ENCODE data around the gene PLB1.
"Not testable (repeated sequence)": the region's sequence is repeated elsewhere in the genome, so short reads cannot be mapped to it uniquely, and the experiment has no call there.

Gene PLB1

DNA sequence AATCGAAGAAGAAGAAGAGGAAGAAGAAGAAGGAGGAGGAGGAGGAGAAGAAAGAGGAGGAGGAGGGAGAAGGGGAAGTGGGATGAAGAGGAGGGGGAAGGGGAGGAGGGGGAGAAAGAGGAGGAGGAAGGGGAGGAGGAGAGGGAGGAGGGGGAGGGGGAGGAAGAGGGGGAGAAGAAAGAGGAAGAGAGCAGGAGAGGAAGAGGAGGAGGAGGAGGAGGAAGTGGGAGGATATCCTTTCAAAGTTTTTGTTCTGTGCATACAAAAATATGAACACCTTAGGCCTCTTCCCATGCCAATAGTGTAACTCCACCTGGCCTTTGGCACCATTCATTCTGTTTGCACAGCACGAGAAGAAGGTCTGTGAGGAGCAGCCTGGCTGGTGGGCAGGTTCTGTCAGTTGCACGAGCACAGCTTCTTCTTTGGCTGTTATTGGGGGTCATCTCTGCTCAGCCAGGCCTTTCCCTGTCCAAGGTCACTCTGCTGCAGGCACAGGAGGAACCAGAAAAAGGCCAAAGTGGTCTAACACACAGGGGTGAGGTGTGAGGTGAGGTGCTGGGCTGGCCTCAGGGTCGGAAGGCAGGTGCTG, 25.8 kb upstream of the PLB1 start:
- no peak for DNase-seq (ENCODE audit: low read depth in 2 of 2)

- no peak for DNase-seq (ENCODE audit: low read depth in 2 of 2)
These were observed 25.1 kb upstream of the PLB1 start for GRCh38 chr2:28470759-28471158.

- no peak for DNase-seq (ENCODE audit: low read depth in 2 of 2)
These were observed 24.6 kb upstream of the PLB1 start for GRCh38 chr2:28471214-28471613.

- no peak for DNase-seq (ENCODE audit: low read depth in 2 of 2)
These were observed 24.1 kb upstream of the PLB1 start for GRCh38 chr2:28471701-28472236.

- not testable (repeated sequence) for DNase-seq (ENCODE audit: low read depth in 2 of 2)
These were observed 23.2 kb upstream of the PLB1 start for GRCh38 chr2:28472641-28473040.

DNA sequence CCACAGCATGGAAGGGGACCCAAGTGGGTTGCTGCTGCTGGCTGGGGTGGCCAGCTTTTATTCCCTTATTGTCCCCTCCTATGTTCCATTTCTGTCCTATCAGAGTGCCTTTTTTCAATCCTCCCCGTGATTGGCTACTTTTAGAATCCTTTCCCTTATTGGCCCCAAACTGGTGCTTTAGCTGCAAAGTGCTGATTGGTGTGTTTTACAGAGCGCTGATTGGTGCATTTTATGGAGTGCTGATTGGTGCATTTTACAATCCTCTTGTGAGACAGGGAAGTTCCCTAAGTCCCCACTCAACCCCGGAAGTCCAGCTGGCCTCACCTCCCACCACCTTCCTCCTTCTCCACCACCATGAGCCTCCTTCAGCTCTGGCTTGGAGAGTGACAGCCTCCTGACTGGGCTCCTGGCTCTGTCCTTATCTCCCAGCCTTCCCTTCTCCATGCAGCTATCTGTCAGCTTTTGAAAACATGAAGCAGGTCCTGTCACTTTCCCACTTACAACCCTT, 20.7 kb upstream of the PLB1 start:
- DNase-seq (ENCODE audit: low read depth in 2 of 2), result no peak

- DNase-seq (ENCODE audit: low read depth in 2 of 2), result no peak
These were observed 18.8 kb upstream of the PLB1 start for GRCh38 chr2:28477087-28477486.

DNA sequence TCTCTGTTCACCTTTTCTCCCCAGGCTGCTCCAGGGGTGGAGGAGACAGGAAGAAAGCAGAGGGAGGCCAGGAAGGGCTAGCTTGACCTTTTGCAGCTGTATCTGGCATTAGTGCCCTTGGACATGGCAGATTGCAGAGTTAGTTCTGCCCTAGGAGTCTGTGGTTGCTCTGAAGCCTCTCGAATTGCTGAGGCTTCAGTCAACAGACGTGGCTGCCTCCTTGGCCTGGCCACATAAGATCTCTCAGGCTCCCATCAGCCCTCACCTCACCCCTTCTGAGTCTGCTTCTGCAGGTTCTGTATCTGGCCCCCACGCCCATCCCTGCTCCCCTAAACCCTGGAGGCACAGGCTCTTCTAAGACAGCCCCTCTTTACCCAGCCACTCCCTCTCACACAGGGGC, 18.2 kb upstream of the PLB1 start:
- DNase-seq (ENCODE audit: low read depth in 2 of 2), result no peak

DNA sequence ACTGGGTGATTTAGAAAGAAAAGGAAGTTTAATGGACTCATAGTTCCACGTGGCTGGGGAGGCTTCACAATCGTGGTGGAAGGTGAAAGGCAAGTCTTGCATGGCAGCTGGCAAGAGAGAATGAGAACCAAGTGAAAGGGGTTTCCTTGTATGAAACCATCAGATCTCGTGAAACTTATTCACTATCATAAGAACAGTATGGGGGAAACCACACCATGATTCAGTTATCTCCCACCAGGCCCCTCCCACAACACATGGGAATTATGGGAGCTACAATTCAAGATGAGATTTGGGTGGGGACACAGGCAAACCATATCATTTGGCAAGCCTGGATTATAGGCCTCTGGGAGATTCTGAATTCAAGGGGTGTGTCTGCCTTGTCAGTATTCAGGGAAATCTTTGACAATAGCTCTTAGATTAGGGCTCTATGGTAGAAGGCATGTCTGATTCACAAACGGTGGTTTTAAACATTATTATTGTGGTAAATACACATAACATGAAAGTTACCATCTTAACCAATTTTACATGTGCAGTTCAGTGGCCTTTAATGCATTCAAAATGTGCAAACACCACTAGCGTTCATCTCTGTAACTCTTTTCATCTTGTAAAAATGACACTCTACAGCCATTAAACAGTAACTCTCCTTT, 15.3 kb upstream of the PLB1 start:
- no peak for DNase-seq (ENCODE audit: low read depth in 2 of 2)

- DNase-seq (ENCODE audit: low read depth in 2 of 2), result no peak
These were observed 14.0 kb upstream of the PLB1 start for GRCh38 chr2:28481905-28482304.

DNA sequence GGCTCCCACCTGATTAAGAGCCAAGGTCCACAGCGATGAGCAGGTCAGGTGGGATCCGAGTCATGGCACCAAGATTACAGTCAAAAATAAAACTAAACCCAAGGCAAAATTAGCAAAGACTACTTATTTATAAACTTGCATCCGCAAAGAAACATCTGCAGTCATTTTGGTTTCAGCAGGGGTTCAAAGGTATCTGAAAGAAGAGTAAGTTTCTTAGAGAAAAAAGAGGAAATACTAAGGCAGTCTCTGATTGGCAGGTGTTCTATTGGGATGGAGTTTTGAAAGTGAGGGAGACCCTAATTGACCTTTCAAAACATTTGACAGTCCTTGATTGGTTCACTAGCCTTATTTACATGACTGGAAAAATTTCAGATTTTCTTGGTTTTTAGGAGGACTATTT, 11.0 kb upstream of the PLB1 start:
- DNase-seq (ENCODE audit: low read depth in 2 of 2), result no peak

- DNase-seq (ENCODE audit: low read depth in 2 of 2), result no peak
These were observed 9.3 kb upstream of the PLB1 start for GRCh38 chr2:28486526-28486925.

DNA sequence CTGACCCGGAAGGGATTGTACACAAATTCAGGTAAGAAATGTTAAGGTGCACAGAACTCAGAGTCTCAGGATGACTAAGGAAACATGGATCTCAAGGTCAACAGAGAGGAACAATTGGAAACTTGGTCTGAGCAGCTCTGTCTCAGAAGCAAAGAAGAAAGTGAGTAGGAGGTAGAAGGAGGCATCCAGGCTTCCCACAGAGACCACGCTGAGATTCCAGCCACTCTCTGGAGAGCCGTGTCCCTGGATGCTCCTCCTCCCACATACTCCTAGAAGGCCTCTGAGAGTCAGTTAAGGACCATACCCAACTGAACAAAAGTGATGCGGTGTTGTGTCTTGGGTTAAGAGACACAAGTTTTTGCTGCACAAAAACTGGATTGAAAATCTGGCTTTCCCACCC, 8.6 kb upstream of the PLB1 start:
- DNase-seq (ENCODE audit: low read depth in 2 of 2), result no peak

DNA sequence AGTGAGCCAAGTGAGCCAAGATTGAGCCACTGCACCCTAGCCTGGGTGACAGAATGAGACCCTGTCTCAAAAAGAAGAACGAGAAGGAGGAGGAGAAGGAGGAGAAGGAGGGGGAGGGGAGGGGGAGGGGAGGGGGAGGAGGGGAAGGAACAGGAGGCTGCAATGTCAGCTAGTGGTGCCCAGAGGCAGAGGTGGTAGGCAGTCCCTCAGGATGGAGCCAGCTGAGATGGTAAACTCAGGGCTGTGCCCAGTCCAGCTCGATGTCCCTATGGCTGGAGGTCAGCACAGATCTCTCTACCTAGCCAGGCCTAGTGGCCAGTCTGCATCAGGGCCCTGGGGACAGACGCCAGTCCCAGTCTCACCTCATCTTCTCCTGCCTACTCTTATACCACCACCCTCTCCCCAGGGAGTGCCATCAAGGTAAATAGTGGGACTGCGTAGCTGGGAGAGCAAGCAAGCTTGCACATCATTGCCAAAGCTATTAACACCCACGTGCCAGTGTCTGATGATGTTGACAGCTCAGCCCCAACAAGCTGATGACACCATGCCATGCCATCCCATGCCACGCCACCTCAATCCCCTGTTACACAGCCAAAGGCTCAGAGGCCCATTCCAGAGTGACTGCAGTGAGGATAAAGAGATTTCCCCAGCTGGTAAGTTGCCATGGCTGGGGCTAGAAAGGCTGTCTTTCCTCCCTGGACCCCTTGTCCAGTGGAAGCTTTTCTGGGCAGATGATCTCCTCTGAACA, 7.6 kb upstream of the PLB1 start:
- no peak for DNase-seq (ENCODE audit: low read depth in 2 of 2)

GRCh38 chr2:28488858-28489575, 6.8 kb upstream of the PLB1 start:
- DNase-seq (ENCODE audit: low read depth in 2 of 2), result no peak

GRCh38 chr2:28490558-28490957, 5.3 kb upstream of the PLB1 start:
- DNase-seq (ENCODE audit: low read depth in 2 of 2), result no peak

- no peak for DNase-seq (ENCODE audit: low read depth in 2 of 2)
These were observed 3.6 kb upstream of the PLB1 start for GRCh38 chr2:28492282-28492681.

GRCh38 chr2:28493636-28494035, 2.2 kb upstream of the PLB1 start:
- DNase-seq (ENCODE audit: low read depth in 2 of 2), result no peak

DNA sequence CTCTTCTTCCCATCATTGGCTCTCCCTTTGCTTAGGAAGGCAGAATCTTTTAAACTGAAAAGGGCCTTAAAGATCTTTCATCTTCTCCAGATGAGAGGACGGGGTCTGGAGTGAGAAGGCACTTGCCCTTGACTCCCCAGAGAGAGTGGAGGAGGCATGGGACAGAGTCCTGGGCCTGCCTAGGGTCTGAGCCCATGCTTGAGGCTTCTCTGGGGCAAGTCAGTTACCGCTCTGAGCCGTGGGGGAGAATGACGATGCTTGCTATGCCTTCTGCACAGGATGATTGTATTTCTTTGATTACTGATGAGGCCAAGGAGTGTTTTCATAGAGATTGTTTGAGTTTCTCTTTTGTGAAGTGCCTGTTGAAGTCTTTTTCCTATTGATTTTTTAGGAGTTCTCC, 921 bp downstream of the PLB1 start:
- DNase-seq (ENCODE audit: low read depth in 2 of 2), result no peak

- no peak for DNase-seq (ENCODE audit: low read depth in 2 of 2)
These were observed 1.3 kb downstream of the PLB1 start for GRCh38 chr2:28497206-28497605.

DNA sequence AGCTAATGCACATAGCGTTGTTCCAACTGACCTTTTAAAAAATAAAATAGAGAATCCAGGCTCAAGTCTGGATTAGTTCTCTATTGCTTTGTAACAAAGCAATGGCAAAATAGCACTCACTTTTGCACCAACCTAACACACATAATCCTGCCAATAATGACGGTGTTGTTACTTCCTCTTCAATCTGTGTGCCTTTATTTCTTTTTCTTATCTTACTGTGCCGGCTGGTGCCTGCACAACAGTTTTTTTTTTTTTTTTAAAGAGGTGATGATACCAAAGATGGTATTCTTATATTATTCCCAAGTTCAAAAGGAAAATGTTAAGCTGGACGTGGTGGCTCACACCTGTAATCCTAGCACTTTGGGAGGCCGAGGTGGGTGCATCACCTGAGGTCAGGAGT, 3.4 kb downstream of the PLB1 start:
- no peak for DNase-seq (ENCODE audit: low read depth in 2 of 2)

- no peak for DNase-seq (ENCODE audit: low read depth in 2 of 2)
These were observed 9.5 kb downstream of the PLB1 start for GRCh38 chr2:28505361-28505760.

Data from stimulated activated CD4-positive, alpha-beta T cell treated with anti-CD3 and anti-CD28 coated beads, Interleukin-15, amount 100 ng/mL, for 48 hours (primary cell).